IMR-90 (cell line): Measurements from ENCODE around the gene TBATA.

Experiments
- CTCF ChIP-seq: conservative IDR thresholded peaks from 2 replicates; pipeline ENCODE4 v1.5.1; 2012; ENCODE audit warnings: mild to moderate bottlenecking, low read depth, low read length, improper control_type of control experiment
- MXI1 ChIP-seq: IDR thresholded peaks from 2 replicates; pipeline ENCODE4 v1.6.1; 2012; ENCODE audit warnings: low read depth, mild to moderate bottlenecking, low read length, moderate library complexity, borderline replicate concordance
- POLR2A ChIP-seq: IDR thresholded peaks from 2 replicates; pipeline ENCODE4 v1.6.1; 2012; ENCODE audit warnings: mild to moderate bottlenecking, low read depth, low read length
- TF ChIP-seq, protein P1 (sequence below): fragments of 150-350 bp; IDR thresholded peaks from 2 replicates; pipeline ENCODE4 v1.6.1; 2017; ENCODE audit warnings: mild to moderate bottlenecking, antibody characterized with exemption, low read length, low read depth

DNA sequence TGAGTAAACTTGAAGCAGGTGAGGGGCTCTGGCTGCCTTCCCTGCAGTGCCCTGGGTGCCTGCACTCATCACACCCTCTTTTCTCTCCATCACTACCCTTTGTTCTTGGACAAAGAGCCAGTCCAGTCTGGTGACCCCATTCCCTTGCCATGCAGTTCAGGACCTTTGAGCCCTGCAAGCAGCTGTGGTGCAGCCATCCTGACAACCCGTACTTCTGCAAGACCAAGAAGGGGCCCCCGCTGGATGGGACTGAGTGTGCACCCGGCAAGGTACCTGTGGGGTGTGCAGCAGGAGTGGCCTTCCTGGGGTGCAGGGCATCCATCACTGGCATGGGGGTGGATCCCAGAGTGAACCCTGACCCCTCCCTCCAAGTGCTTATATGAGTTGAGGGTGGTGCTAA, 48.7 kb downstream of the TBATA start:
- TF ChIP-seq CTCF (no peak), POLR2A (no peak), MXI1 (no peak)
- TF ChIP-seq, protein P1, sequence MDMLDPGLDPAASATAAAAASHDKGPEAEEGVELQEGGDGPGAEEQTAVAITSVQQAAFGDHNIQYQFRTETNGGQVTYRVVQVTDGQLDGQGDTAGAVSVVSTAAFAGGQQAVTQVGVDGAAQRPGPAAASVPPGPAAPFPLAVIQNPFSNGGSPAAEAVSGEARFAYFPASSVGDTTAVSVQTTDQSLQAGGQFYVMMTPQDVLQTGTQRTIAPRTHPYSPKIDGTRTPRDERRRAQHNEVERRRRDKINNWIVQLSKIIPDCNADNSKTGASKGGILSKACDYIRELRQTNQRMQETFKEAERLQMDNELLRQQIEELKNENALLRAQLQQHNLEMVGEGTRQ, result no peak
